Right cardiac atrium (tissue), 5 donors: ENCODE measurements around the gene COG4. TPM values are rescaled to one million over a fixed set of nuclear protein-coding genes. Genes with fewer than 3 reads are reported as not detected.
"Not testable (repeated sequence)": the region's sequence is repeated elsewhere in the genome, so short reads cannot be mapped to it uniquely, and the experiment has no call there.

ENCODE experiments used
- ATAC-seq, 2 donors: fragments of 200-7000 bp; cut with Tn5 transposase; one replicate each; pipeline versions ENCODE4 v1.8.0 to v1.9.1; 2020; ENCODE audit warnings: moderate library complexity in 2 of 2, mild to moderate bottlenecking in 1 of 2
- DNase-seq, 3 donors: peaks; one replicate each; pipeline ENCODE4 v3.0.0-alpha.2; 2020
- H3K27ac ChIP-seq: one replicate; pipeline ENCODE4 v1.5.1; 2013; ENCODE audit warnings: mild to moderate bottlenecking, low read length, control low read depth, moderate library complexity
- H3K27me3 ChIP-seq: one replicate; pipeline ENCODE4 v1.6.1; 2013; ENCODE audit not compliant: control insufficient read depth, insufficient read depth
- H3K4me1 ChIP-seq: one replicate; pipeline ENCODE4 v1.6.1; 2013; ENCODE audit warnings: low read length; ENCODE audit not compliant: control insufficient read depth, insufficient read depth
- H3K4me3 ChIP-seq: one replicate; pipeline ENCODE4 v1.5.1; 2013; ENCODE audit warnings: low read length, control low read depth
- H3K9me3 ChIP-seq: one replicate; pipeline ENCODE4 v1.6.1; 2013; ENCODE audit warnings: low read length; ENCODE audit not compliant: control insufficient read depth
- WGBS: extraction: QIAGEN DNeasy Blood & Tissue Kit; methylation state at CpG from one replicate; pipeline ENCODE4 v1.1.7; 2013; 5-methylcytosine and 5-hydroxymethylcytosine counted together
- intact Hi-C, 4 donors: fragments of 100-400 bp; cut with DNase I; formaldehyde crosslinking; loops; one replicate each; pipeline versions ENCODE4 v1.11.0 to v1.14.0; 2022 to 2023
- polyA plus RNA-seq: library from polyadenylated mRNA; stranded (reverse); fragments of 200-250 nt; gene quantifications from one replicate; pipeline ENCODE4 v1.2.3, GENCODE V29; 2013
- total RNA-seq, 4 donors: library from RNA; stranded (reverse); fragmentation: NEBNext Ultra II Directional; extraction: Animal tissue kit (Norgen Biotek cat#: 25700); gene quantifications; one replicate each; pipeline ENCODE4 v1.2.1, GENCODE V29; 2021
- donor health status: healthy with polysubstance abuse.
- donor health status: DM: no; HTN: yes; CAD: no.
- donor health status: DM: no; HTN: no; CAD: no.
- donor health status: DM: no; HTN: yes; CAD: no; lungs with severe emphysema.
- donor health status: DM: yes; HTN: yes; CAD: no.

The COG4 gene
- total and polyA plus RNA-seq, 5 donors, result 29.2 to 40.8 (median 34.1) TPM

GRCh38 chr16:70454222-70455034 lies 68.9 kb downstream of the COG4 start, which contains the start of gene FCSK:
Gene FCSK (plus strand): TSS chr16:70454595. CDS start chr16:70463191, 8,596 bp downstream.
- H3K27ac ChIP-seq, result peak within 1 kb of the TSS; percentile 93
- peak within 1 kb of the TSS; percentile 86 for H3K4me3 ChIP-seq
- under 1% methylated on average over 67 of the region's 67 CpGs for WGBS
- H3K27me3 ChIP-seq, result no peaks in the 10 kb centered on the region
- H3K4me1 ChIP-seq, result no peaks in the 10 kb centered on the region
- DNase-seq, result peak; percentile 68 to 87 (median 86)
- intact Hi-C loops, result no loop called here
- no peaks in the 10 kb centered on the region for H3K9me3 ChIP-seq
- peak; percentile 91 to 95 for ATAC-seq

GRCh38 chr16:70453892-70454221 lies 69.5 kb downstream of the COG4 start:
- WGBS, result under 1% methylated on average over 8 of the region's 8 CpGs
- Histone ChIP-seq H3K27me3 (no peaks in the 10 kb centered on the region), H3K4me3 (peak overlapping the region; percentile 86), H3K9me3 (no peaks in the 10 kb centered on the region), H3K4me1 (no peaks in the 10 kb centered on the region), H3K27ac (no peak overlapping the region)
- intact Hi-C loops, result no loop called here
- DNase-seq (peak in 1 of 3 donors; percentile 4), ATAC-seq (peak; percentile 24 to 38)

GRCh38 chr16:70453117-70453891 lies 70.0 kb downstream of the COG4 start:
- Histone ChIP-seq H3K27me3 (no peaks in the 10 kb centered on the region), H3K4me1 (no peaks in the 10 kb centered on the region), H3K9me3 (no peaks in the 10 kb centered on the region), H3K27ac (no peak overlapping the region), H3K4me3 (peak overlapping the region; percentile 86)
- WGBS, result 98% methylated on average over 11 of the region's 11 CpGs
- ATAC-seq (no peak), DNase-seq (peak in 2 of 3 donors; percentile 21 to 35)
- intact Hi-C loops, result no loop called here

DNA sequence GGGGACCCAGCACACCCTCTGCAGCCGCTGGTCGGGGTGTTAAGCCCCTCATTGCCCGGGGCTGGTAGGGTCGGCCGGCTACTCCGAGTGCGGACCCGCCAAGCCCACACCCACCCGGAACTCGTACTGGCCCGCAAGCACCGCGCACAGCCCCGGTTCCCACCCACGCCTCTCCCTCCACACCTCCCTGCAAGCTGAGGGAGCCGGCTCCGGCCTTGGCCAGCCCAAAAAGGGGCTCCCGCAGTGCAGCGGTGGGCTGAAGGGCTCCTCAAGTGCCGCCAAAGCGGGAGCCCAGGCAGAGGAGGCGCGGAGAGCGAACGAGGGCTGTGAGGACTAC lies 72.4 kb downstream of the COG4 start:
- H3K27me3 ChIP-seq, H3K4me1 ChIP-seq, H3K9me3 ChIP-seq, H3K27ac ChIP-seq, intact Hi-C loops, ATAC-seq, H3K4me3 ChIP-seq: not testable (repeated sequence)
- 33% methylated on average over 25 of the region's 25 CpGs for WGBS
- peak in 2 of 3 donors; percentile 37 to 51 for DNase-seq

DNA sequence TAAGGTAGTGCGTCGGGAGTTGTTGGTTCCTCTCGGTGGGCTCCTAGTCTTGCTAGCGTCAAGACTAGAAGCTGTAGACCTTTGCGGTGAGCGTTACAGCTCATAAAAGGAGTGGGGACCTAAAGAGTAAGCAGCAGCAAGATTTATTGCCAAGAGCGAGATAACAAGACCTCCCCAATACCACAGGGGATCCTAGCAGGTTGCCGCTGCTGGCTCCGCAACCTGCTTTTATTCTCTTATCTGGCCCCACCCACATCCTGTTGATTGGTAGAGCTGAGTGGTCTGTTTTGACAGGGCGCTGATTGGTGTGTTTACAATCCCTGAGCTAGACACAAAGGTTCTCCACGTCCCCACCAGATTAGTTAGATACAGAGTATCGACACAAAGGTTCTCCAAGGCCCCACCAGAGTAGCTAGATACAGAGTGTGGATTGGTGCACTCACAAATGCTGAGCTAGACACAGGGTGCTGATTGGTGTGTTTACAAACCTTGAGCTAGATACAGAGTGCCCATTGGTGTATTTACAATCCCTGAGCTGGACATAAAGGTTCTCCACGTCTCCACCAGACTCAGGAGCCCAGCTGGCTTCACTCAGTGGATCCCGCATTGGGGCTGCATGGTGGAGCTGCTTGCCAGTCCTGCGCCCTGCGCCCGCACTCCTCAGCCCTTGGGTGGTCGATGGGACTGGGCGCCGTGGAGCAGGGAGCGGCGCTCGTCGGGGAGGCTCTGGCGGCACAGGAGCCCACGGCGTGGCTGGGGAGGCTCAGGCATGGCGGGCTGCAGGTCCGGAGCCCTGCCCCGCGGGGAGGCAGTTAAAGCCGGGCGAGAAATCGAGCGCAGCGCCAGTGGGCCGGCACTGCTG lies 73.0 kb downstream of the COG4 start:
- H3K4me1 ChIP-seq, intact Hi-C loops, H3K4me3 ChIP-seq, ATAC-seq, H3K27ac ChIP-seq, H3K9me3 ChIP-seq, H3K27me3 ChIP-seq: not testable (repeated sequence)
- 61% methylated on average over 37 of the region's 37 CpGs for WGBS
- peak in 2 of 3 donors; percentile 37 to 38 for DNase-seq

- WGBS, result 90% methylated on average over 6 of the region's 6 CpGs
- DNase-seq (no peak), ATAC-seq (no peak)
- no peak overlapping the region for H3K4me3 ChIP-seq
- H3K9me3 ChIP-seq, result no peaks in the 10 kb centered on the region
- intact Hi-C loops, result no loop called here
- H3K4me1 ChIP-seq, result no peaks in the 10 kb centered on the region
- no peak overlapping the region for H3K27ac ChIP-seq
- no peaks in the 10 kb centered on the region for H3K27me3 ChIP-seq
Measured at GRCh38 chr16:70448075-70448474, 75.3 kb downstream of the COG4 start.

DNA sequence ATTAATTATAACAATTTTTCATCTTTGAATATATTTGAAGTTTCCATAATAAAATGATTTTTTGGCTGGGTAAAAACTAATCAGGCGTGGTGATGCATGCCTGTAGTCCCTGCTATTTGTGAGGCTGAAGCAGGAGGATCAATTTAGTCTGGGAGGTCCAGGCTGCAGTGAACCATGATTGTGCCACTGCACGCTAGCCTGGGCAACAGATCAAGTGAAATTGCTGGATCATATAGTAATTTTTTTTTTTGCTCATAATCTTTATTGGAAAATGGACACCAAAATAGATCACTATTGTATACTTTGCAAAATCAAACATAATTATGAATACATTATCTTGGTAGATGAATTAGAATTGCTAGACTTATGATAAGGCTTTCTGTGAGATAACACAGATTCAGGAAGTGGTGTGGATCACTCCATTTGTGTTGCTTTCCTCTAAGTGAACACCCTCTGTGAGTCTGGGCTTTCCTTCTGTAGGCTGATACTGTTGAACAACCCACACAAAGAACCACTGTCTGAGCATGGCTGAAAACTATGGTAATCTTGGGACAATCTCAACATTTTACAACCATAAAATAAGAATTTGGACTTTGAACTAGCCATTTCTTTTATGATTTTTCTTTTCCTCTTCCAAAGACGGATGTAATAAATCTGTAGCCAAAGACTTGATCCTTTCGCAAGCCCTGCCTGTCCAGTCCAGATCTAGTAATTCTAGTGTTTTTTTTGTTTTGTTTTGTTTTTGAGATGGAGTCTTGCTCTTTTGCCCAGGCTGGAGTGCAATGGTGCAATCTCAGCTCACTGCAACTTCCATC lies 78.9 kb downstream of the COG4 start:
- DNase-seq (peak in 1 of 3 donors; percentile 18), ATAC-seq (peak; percentile 40 to 70)
- no peak overlapping the region for H3K27ac ChIP-seq
- intact Hi-C loops, result no loop called here
- no peaks in the 10 kb centered on the region for H3K27me3 ChIP-seq
- 68% methylated on average over 4 of the region's 4 CpGs for WGBS
- no peaks in the 10 kb centered on the region for H3K9me3 ChIP-seq
- H3K4me3 ChIP-seq, result no peak overlapping the region
- no peaks in the 10 kb centered on the region for H3K4me1 ChIP-seq

GRCh38 chr16:70442344-70442743 lies 81.0 kb downstream of the COG4 start:
- no peak overlapping the region for H3K27ac ChIP-seq
- ATAC-seq, result no peak
- no peak overlapping the region for H3K4me3 ChIP-seq
- intact Hi-C loops, result no loop called here
- peaks cover 7% of the 10 kb centered on the region for H3K4me1 ChIP-seq
- WGBS, result 94% methylated on average over 7 of the region's 7 CpGs
- no peaks in the 10 kb centered on the region for H3K27me3 ChIP-seq
- H3K9me3 ChIP-seq, result no peaks in the 10 kb centered on the region
- DNase-seq, result no peak

DNA sequence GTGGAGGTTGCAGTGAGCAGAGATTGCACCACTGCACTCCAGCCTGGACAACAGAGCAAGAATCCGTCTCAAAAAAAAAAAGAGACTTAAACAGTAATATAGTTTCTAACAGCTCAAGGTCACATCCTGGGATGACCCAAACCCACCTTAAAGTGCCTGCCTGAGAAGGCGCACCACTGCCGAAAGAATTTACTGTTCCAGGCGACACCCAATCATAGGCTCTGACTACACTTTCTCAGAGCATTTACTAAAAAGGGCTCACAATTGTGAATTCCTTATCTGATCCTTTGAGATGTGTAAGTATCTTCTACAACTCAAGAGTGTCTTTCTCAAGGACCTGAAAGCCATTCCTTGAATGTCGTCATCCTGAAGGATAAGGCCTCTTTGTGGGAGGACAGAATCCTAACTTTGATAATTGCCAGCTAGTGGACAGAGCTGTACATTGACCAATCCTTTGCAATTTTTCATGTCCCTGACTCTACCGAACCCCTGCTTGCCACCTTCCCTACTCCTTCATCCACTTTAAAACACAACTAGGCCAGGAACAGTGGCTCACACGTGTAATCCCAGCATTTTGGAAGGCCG lies 81.9 kb downstream of the COG4 start:
- intact Hi-C loops, result no loop called here
- H3K4me1 ChIP-seq, result peaks cover 13% of the 10 kb centered on the region
- no peak for ATAC-seq
- H3K9me3 ChIP-seq, result no peaks in the 10 kb centered on the region
- no peak for DNase-seq
- H3K4me3 ChIP-seq, result no peak overlapping the region
- H3K27me3 ChIP-seq, result no peaks in the 10 kb centered on the region
- WGBS, result 87% methylated on average over 8 of the region's 8 CpGs
- no peak overlapping the region for H3K27ac ChIP-seq
